ENCODE data around the gene MAPK8.

The MAPK8 gene

DNA sequence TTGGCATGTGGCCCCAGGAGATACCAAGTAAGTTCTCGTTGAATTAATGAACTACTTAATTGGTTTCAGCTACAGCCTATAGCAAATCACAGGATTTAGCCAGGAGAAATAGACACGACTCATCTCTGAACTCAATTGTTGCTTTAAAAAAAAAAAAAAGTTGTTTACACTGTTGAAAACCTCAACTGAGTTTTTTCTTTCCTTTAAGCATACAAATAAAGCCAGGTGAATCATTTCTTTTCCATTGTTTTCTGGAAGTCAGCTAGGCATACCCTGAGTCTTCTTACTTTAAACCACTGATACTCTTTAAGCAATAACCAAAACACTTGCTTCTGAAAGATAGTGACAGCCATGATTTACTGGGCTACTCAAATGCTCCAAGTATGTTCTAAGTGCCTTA lies 32.7 kb upstream of the MAPK8 start:
- no peaks in the 10 kb centered on the region for H3K27me3 ChIP-seq (ENCODE audit: insufficient read depth, poor library complexity, severe bottlenecking)
- no peak for DNase-seq (ENCODE audit: low read depth in 1 of 2, low spot score in 1 of 2)
- TF ChIP-seq SPI1 (IDR thresholded peaks at IDR 0.05; ENCODE audit: borderline replicate concordance, low read depth) = no peak
- TF ChIP-seq, protein P1, sequence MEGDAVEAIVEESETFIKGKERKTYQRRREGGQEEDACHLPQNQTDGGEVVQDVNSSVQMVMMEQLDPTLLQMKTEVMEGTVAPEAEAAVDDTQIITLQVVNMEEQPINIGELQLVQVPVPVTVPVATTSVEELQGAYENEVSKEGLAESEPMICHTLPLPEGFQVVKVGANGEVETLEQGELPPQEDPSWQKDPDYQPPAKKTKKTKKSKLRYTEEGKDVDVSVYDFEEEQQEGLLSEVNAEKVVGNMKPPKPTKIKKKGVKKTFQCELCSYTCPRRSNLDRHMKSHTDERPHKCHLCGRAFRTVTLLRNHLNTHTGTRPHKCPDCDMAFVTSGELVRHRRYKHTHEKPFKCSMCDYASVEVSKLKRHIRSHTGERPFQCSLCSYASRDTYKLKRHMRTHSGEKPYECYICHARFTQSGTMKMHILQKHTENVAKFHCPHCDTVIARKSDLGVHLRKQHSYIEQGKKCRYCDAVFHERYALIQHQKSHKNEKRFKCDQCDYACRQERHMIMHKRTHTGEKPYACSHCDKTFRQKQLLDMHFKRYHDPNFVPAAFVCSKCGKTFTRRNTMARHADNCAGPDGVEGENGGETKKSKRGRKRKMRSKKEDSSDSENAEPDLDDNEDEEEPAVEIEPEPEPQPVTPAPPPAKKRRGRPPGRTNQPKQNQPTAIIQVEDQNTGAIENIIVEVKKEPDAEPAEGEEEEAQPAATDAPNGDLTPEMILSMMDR (IDR thresholded peaks at IDR 0.05; ENCODE audit: insufficient read depth, low read length) = no peak
- no peak for TF ChIP-seq POLR2AphosphoS5 (IDR thresholded peaks at IDR 0.05; ENCODE audit: low read depth)
- TF ChIP-seq GABPA (IDR thresholded peaks at IDR 0.05; ENCODE audit: low read depth) = no peak
- TF ChIP-seq, protein P2, sequence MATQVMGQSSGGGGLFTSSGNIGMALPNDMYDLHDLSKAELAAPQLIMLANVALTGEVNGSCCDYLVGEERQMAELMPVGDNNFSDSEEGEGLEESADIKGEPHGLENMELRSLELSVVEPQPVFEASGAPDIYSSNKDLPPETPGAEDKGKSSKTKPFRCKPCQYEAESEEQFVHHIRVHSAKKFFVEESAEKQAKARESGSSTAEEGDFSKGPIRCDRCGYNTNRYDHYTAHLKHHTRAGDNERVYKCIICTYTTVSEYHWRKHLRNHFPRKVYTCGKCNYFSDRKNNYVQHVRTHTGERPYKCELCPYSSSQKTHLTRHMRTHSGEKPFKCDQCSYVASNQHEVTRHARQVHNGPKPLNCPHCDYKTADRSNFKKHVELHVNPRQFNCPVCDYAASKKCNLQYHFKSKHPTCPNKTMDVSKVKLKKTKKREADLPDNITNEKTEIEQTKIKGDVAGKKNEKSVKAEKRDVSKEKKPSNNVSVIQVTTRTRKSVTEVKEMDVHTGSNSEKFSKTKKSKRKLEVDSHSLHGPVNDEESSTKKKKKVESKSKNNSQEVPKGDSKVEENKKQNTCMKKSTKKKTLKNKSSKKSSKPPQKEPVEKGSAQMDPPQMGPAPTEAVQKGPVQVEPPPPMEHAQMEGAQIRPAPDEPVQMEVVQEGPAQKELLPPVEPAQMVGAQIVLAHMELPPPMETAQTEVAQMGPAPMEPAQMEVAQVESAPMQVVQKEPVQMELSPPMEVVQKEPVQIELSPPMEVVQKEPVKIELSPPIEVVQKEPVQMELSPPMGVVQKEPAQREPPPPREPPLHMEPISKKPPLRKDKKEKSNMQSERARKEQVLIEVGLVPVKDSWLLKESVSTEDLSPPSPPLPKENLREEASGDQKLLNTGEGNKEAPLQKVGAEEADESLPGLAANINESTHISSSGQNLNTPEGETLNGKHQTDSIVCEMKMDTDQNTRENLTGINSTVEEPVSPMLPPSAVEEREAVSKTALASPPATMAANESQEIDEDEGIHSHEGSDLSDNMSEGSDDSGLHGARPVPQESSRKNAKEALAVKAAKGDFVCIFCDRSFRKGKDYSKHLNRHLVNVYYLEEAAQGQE (IDR thresholded peaks at IDR 0.05; ENCODE audit: insufficient replicate concordance, low read depth) = no peak
- no peak overlapping the region for H3K4me3 ChIP-seq (replicated peaks; ENCODE audit: insufficient read depth, low read length)
- H3K27ac ChIP-seq (replicated peaks) = no peak overlapping the region

DNA sequence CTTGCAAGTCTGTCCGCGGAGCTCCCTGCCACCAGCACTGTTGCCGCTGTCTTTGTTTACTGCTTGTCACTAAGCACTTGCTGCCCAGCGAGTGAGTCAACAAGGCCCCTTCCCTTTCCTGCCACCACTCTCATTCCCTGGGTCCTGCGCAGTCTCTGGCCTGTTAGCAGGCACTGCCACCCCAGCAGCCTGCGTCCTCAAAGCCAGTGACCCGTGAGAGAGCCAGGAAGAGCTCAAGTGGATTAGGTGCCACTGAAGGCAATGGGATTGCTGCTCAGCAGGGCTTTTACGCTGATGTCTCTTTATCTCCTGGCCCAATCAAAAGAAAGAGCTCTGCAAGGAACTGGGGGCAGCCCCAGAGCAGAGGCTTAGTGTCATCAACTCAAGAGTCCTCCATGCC lies 31.8 kb upstream of the MAPK8 start, which contains the start of gene FRMPD2:
FRMPD2 (minus strand) TSS at position 61 of the 400 bp plus-strand sequence. CDS start 129 bp downstream, outside the sequence.
- TF ChIP-seq, protein P1 (IDR thresholded peaks at IDR 0.05; ENCODE audit: insufficient read depth, low read length) = no peak
- TF ChIP-seq GABPA (IDR thresholded peaks at IDR 0.05; ENCODE audit: low read depth) (no peak), SPI1 (IDR thresholded peaks at IDR 0.05; ENCODE audit: borderline replicate concordance, low read depth) (no peak), POLR2AphosphoS5 (IDR thresholded peaks at IDR 0.05; ENCODE audit: low read depth) (no peak)
- Histone ChIP-seq H3K4me3 (replicated peaks; ENCODE audit: insufficient read depth, low read length) (no peak within 1 kb of the TSS), H3K27me3 (ENCODE audit: insufficient read depth, poor library complexity, severe bottlenecking) (no peaks in the 10 kb centered on the region), H3K27ac (replicated peaks) (no peak within 1 kb of the TSS)
- no peak for DNase-seq (ENCODE audit: low read depth in 1 of 2, low spot score in 1 of 2)

DNA sequence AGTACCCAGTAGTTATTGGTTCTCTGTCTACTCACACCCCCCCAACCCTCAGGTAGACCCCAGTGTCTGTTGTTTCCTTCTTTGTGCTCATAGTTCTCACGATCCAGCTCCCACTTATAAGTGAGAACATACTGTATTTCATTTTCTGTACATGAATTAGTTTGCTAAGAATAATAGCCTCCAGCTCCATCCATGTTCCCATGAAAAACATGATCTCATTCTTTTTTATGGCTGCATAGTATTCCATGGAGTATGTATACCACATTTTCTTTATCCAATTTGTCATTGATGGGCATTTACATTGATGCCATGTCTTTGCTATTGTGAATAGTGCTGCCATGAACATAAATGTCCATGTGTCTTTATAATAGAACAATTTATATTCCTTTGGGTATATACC lies 29.4 kb upstream of the MAPK8 start:
- TF ChIP-seq POLR2AphosphoS5 (IDR thresholded peaks at IDR 0.05; ENCODE audit: low read depth) (no peak), GABPA (IDR thresholded peaks at IDR 0.05; ENCODE audit: low read depth) (no peak), SPI1 (IDR thresholded peaks at IDR 0.05; ENCODE audit: borderline replicate concordance, low read depth) (no peak)
- TF ChIP-seq, protein P2 (IDR thresholded peaks at IDR 0.05; ENCODE audit: insufficient replicate concordance, low read depth) = no peak
- TF ChIP-seq, protein P1 (IDR thresholded peaks at IDR 0.05; ENCODE audit: insufficient read depth, low read length) = no peak

More for the DNA sequence above, 29.4 kb upstream of the MAPK8 start:
- Histone ChIP-seq H3K27me3 (ENCODE audit: insufficient read depth, poor library complexity, severe bottlenecking) (no peaks in the 10 kb centered on the region), H3K27ac (replicated peaks) (no peak overlapping the region), H3K4me3 (replicated peaks; ENCODE audit: insufficient read depth, low read length) (no peak overlapping the region)
- DNase-seq (ENCODE audit: low read depth in 1 of 2, low spot score in 1 of 2) = no peak
